GM18502 (cell line): ENCODE measurements around the gene RASSF3.
A peak's percentile ranks its signal among the peaks of the same experiment; 100 is the strongest.
"Not testable (repeated sequence)": the region's sequence is repeated elsewhere in the genome, so short reads cannot be mapped to it uniquely, and the experiment has no call there.

ENCODE experiments used
- ATAC-seq: cut with Tn5 transposase; IDR thresholded peaks from one replicate; pipeline ENCODE4 v1.9.1; 2021; ENCODE audit warnings: mild to moderate bottlenecking; ENCODE audit not compliant: unreplicated experiment, poor library complexity

Gene RASSF3

DNA sequence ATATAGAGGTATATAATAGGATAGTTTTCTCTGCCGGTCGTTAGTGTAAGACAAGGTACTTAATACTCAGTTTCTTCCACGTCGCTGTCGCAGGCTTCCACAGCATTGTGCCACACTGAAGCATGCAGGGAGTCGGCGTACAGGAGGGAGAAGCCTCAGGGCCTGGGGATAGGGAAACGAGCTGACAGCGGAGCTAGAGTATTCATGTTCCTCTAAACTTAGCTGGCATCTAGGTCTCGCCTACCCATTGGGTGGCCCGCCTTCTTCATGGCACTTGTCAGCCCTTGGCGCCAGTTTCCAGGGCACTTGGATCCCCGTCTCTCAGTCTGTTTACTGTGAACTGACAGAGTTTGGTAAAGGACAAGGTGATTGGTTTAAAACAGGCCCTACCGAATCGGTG is 75.3 kb downstream of the RASSF3 start:
- ATAC-seq = no peak

DNA sequence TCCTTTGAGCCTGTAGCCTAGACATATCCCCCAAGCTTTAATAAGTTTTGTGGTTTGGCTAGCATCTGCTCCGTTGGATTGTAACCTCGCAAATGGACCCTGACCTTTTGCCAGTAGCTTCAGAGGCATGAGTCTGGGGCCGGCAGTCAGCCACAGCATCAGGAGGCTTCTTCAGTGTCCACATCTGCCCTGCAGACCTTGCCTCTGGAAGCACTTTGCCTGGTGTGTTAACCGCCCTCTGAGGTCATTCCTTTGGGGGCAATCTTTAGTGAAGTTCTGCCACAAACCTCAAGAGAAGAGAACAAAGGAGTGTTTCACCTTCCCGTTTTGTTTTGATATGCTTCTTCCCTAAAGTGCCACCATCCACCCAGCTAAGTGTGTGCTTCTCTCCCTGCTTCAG is 77.5 kb downstream of the RASSF3 start:
- ATAC-seq = no peak

DNA sequence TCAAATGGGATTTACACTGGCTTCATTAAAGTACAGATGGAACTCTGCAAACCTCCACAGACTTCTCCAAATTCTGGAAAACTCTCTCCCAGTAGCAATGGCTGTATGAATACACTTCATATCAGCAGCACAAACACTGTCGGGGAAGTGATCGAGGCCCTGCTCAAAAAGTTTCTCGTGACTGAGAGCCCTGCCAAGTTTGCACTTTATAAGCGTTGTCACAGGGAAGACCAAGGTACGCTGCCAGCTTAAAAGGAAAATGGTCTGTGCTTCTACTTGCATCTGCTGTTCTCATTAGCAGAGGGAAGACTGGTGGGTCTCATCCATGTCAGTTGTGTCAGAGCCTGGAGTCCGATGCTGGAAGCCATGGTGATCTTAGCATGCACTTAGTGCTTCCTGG is 77.9 kb downstream of the RASSF3 start:
- no peak for ATAC-seq

DNA sequence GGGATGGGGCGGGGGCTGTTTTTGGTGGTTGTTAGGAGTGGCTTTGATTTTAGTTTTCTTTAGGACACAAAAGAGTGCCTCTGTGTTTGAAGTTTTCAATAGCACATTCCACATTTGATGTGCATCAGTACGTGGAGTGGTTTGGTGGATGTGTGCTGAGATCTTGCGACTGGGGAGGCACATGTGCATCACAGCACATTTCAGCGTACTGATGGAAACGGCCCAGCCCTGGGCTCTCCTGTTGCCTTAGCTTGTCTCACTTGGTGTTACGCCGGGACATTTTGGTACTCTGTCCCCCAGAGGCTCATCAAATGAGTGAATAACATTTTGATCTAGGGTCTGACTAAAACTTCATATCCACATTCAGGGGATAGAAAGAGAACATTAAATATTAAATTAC is 78.4 kb downstream of the RASSF3 start:
- no peak for ATAC-seq

DNA sequence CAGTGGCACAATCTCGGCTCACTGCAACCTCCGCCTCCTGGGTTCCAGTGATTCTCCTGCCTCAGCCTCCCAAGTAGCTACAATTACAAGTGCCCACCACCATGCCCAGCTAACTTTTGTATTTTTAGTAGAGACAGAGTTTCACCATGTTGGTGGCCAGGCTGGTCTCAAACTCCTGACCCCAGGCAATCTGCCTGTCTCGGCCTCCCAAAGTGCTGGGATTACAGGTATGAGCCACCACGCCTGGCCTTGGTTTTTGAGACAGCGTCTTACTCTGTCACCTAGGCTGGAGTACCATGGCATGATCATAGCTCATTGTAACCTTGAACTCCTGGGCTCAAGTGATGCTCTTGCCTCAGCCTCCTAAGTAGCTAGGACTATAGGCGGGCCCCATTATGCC is 79.9 kb downstream of the RASSF3 start:
- ATAC-seq = not testable (repeated sequence)

DNA sequence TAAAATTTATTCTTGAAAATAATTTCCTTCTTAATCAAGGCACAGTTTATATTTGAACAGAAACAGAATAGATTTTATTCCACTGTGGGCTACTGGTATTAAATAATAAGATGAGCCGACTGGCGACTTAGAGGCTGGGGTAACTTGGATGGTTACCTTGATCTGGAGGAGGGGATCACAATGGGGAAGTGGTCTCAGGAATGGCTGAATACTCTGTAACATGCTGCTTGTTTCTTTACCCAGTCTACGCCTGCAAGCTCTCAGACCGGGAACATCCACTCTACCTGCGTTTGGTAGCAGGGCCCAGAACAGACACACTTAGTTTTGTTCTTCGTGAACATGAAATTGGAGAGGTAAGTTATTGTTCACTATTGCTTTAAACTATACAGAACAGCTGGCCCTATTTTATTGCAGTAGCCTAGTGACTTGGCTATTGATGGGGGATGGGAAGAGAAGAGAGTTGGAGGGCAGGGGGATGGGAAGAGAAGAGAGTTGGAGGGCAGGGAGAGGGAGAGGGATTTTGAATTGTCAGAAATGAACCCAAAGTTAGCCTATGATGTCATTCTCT is 81.0 kb downstream of the RASSF3 start:
- no peak for ATAC-seq

DNA sequence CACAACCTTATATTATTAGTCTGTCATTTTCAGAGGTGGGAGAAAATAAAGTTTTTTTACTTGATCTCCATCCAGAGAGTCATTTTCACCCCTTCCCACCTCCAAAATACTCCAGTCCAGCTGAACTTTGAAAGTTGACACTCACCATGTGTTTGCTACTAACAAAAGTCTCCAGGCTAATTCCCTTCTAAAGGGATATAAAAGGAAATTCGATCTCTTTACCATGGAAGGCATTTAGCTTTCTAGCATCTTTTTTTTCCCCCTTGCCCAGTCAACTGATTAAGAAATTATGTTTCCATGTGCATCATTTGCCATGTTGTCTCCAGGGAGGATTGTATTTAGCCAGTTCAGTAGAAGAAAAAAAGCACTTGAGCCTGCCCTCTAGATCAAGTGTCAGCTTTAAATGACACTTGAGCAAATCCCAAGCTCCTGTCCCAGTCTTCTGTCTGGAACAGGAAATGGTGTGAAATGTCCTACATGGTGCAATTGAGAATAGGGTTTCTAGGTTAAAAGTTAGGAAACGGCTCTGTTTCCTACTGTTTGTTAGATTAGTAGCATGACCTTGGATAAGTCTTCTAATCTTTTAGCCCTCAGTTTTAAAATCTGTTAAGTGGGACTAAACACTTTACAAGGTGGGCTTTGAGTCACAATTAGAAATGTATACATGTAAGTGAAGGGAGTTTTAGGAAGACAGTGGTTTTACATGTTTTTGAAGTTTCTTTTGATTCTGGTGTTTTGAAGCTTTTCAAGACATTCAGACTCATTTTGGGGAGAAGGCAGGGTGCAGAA is 81.7 kb downstream of the RASSF3 start:
- no peak for ATAC-seq

DNA sequence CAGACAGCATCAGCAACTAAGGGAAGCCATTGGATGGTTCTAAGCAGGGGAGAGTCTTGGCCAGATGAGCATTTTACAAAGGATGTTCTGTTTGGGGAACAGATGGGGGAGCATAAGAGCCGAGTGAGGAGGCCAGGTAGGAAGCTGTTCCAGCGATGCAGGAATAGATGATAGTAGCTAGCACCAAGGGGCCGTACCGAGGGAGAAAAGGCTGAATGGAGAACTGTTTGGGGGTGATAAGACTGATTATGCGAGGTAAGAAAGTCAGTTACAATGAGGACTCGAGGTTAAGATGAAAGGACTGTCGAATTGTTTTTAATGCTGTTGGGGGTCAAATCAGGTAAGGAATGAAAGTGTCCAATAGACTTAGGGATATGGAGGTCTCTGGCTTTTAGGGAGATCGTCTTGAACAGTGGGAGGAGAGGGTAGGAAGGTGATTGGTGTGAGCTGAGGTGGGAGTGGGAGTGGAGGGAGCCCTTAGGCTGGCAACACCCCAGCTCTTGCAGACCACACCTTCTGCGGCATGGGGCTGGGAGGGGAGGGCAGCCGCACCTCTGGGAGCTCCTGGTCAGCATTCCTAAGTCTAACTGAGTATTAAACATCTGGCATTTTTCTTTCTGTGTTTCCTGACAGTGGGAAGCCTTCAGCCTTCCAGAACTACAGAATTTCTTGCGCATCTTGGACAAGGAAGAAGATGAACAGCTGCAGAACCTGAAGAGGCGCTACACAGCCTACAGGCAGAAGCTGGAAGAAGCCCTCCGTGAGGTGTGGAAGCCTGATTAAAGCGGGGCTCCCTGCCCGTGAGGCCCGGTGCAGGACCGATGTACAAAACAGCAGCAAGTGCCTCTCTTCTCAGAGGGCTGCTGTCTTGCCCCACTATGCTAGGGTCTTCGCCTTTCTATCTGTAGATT is 84.1 kb downstream of the RASSF3 start:
- no peak for ATAC-seq

DNA sequence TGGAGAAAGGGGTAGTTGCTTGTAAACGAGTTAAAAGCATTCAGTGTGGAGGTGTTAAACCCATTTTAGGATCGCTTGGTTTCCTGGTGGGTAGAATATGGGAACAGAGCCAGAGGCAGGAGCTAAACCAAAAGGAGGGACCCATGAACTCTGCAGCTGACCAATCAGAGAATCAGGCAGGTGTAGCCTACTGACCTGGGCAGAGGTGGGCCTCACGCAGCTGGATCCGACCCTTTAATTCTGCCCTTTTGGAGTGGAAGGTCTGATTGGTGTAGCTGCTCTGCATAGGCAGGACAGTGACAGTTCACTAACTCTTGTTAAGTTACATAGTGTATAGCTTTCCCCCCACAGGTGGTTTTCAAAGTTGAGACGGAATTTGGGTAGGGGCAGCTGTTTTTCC is 85.3 kb downstream of the RASSF3 start:
- no peak for ATAC-seq

DNA sequence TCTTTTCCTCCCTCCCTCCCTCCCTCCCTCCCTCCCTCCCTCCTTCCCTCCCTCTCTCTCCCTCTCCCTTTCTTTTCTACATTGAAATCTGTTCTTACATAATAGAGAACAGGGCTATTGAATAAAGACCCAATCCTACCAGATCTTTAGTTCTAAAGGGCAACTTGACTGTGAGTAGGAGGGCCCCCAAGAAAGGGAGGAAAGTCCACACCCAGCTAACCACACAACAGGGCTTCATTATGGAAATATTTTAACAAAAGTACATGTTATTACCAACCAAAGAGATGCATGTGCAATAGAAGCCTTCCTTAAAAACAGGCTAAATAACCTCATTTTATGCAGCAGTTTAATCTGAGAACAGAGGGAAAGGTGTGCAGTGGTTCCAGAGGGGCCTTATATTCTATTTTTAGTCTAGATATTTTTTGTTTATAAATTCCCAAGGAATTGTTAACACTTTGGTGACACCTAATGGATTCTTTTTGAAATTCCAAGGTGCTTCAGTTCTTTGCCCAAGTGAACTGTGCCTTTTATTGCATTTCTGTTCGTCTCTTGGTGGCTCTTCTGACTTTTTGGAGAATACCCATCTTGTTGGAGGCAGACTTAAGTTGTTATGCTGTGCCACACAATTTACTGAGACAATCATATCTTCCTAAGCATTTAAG is 85.9 kb downstream of the RASSF3 start:
- ATAC-seq = no peak

DNA sequence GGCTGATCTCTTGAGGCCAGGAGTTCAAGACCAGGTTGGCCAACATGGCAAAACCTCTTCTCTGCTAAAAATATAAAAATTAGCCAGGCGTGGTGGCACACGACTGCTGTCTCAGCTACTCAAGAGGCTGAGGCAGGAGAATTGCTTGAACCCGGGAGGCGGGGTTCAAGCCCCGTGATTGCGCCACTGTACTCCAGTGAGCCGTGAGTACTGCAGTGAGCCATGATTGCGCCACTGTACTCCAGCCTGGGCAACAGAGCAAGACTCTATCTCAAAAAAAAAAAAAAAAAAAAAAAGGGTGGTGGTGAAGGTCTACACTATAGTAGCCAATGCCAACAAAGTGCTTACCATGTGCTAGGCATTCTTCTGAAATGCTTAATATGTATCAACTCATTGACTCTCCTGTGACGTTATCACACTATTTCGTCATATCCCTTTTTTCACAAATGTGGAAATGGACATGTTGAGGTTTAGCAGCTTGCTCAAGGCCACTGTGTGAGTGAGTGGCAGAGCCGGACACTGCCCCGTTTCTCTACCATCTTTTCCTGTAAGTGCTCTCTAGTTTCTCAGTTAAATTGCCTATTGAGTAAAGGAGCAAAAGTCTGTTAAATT is 89.3 kb downstream of the RASSF3 start:
- no peak for ATAC-seq

DNA sequence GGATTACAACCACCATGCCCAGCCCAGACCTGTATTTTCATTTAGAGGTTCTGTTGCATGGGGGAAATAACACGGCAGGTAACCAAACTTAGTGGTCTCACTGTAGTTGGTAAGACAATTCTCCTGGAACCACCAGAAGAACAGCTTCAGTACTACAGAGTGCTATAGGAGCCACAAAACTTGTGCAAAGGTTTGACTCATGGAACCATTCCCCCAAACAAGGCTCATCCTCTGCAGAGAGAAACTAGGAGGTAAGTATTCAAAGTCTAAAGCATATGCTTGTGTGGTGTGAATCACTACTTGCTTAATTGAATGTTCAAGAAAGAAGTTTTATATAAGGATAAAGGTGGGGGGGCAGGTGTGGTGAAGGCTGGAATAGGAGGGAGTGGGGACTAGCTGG is 90.2 kb downstream of the RASSF3 start:
- no peak for ATAC-seq

DNA sequence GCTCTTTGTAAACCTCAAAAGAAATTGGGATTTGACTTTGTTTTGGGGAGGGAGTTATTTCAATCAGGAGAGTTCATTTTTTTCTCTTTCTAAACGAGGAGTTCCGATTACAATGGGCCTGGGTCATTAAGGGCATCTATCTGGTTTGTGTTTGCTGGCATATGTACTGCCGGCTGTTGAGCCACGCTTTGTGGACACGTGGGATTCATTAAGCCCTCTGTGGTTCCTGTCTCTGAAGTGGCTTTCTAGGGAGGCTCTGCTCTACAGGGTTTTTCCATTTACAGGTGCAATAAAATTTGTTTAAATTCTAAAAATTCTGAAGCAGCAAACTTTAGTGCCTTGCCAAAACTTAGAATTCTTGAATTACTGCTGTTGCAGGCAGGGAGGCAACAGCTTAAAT is 91.0 kb downstream of the RASSF3 start:
- no peak for ATAC-seq

DNA sequence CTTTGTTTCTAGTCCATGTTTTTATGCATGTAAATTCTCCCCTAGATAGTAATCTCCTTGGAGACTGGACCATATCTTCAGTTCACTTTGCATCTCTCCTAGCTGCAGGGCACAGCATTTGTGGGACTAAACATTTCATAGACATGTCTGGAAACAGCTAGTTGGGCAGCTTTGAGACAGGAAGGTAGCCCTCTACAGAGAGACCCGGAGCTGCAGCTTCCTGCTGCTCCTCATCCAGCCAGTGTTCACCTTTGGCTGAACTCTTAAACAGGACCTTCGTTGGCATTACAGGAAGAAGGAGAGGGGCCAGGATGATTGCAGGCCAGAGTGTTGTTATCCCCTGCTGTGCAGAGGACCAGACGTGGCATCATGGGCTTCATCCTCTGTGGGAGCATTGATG is 96.0 kb downstream of the RASSF3 start:
- ATAC-seq = no peak

DNA sequence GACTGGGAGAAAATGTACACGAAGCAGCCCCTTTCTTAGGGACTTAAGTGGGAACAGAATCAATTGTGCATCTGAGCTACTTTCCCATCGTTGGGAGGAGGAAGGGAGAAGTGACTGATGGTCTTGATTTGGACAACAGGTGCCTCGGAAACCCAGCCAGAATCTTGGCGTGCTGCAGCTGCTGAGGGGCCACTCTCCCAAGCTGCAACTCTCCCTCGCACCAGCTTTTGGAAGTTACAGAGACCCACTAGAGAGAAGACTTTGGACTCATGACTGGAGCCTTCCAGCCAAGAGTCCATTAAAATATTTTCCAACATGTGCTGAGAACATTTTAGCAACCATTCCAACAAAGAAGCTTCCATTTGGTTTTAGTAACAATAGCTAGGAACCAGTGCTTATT is 96.6 kb downstream of the RASSF3 start:
- ATAC-seq = no peak

DNA sequence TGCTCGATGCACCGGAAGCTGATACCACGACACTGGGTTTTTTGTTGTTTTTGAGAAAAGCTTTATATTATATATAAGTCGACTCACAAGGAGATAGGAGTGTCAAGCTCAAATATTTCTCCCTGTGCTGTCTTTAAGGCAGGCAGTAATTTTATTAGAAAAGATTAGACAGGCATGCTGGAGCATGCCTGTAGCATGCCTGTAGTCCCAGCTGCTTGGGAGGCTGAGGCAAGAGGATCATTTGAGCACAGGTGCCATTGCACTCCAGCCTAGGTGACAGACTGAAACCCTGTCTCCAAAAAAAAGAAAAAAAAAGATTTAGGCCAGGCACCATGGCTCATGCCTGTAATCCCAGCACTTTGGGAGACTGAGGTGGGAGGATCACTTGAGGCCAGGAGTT is 97.1 kb downstream of the RASSF3 start:
- ATAC-seq = no peak

DNA sequence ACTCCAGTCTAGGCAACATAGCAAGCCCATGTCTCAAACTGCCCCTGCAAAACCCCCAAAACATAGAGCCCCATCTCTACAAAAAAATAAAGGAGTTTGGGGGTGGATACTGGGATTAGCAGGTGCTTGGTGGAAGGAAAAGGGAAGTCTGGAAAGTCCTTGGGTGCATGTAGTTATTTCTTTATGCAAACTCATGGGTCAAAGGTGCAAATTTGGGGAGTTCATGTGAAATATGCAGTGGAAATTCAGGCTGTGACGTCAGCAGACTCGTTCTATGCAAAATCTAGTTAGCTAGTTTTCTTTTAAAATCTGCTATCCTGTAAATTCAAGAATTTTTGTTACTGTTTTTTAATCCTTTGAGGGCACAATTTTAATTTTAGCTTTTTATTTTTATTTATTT is 97.6 kb downstream of the RASSF3 start:
- ATAC-seq = no peak

DNA sequence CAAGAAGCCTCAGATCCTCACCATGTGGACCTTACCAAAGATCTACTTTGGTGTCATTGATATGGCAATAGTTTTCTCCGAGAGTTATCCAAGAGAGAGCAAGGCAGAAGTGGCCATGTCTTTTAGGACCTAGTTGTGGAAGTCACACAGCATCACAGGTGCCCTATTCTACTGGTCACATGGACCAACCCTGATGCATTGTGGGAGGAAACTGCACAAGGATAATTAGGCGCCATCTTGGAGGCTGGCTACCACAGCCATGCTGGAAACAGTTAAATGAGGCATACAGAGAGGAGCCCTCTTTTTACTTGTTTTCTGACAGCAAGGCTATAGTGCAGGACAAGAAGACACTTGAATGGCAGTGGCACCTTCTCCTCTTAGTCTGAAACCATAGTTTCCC is 99.1 kb downstream of the RASSF3 start:
- no peak for ATAC-seq

DNA sequence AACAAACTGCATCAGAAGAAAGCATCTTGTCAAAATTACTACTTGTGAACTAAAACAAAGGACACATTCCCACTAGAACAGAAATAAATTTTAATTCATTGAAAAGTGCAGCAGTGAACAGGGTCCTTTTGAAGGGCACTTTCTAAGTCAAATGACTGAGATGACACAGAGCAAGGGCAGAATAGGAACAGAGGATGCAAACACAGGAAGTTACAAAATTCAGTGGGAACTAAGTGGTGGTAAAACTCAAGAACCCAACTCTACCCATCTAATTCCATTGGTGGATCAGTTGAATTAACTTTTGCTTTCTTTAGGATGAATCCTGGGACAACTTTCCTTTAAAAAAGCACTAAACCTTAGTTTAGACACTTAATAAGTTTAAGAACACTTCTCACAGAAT is 103.1 kb downstream of the RASSF3 start:
- no peak for ATAC-seq

DNA sequence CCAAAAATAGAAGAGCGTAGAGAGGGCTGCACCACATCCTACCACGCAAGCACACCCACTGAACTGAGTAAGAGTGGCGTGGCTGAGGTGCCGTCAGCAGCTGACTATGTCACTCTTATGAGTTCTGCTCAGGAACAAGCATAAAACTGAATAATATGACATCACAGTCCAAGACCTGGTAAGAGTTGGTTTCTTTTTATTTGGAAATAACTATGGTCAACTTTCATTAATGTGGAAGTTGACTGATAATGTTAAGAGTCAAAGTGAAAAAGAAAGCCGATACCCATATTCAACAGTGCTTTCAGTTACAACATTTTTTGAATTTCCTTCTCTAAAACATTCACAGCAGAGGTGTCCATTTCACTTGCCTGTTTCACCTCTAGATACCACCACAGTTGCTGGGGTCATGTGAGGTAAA is 104.3 kb downstream of the RASSF3 start:
- ATAC-seq = peak; percentile 85
